ENCODE results near the gene NTNG1. TPM values are rescaled to one million over a fixed set of nuclear protein-coding genes. Genes with fewer than 3 reads are reported as not detected.

Gene NTNG1
- total and polyA plus RNA-seq, 2 of the 8 experiments (the other 6 are each of a cell fraction or from before 2014, with no cell fraction given): 1.2 to 4.1 TPM

DNA sequence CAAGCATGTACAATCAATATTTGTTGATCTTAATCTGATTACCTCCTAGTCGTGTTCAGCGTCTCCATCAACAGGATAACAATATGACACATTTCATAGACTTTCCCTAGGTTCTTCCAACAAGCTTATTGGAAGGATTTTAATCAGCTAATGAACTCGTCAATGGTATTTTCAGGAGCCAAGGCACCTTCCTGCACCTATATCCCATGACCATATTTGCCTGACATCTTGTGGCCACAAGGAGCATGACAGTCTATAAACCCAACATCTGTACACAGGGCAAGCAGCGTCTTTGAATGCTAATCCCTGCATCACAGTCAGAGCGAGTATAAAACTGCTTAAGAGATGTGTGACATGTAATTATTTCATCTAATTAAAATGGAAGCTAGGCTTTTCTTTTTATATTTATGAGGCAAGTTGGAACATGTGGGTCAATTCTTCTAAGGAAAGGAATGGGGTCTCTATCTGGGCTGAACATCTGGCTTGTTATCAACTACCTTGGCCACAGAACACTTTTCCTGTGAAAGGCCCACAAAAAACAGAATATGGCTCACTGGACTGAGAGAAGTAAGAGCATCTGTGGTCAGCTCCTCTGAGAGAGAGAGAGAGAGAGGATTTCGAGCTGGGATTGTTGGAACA is 388.8 kb downstream of the NTNG1 start:
- H3K79me1 ChIP-seq (ENCODE audit: low read depth, low read length): no peaks in the 10 kb centered on the region
- H3K9ac ChIP-seq (replicated peaks in 1 of 4; ENCODE audit: extremely low read depth in 1 of 4, low read depth in 3 of 4, low read length in 3 of 4): no peak overlapping the region
- H4K20me1 ChIP-seq (replicated peaks in 1 of 2; ENCODE audit: control insufficient read depth in 1 of 2, insufficient read depth in 2 of 2, low read length in 2 of 2): no peaks in the 10 kb centered on the region
- WGBS, 2 experiments (ENCODE audit: extremely low coverage in 1 of 2, insufficient coverage in 1 of 2, insufficient read length in 1 of 2, insufficient replicate concordance in 2 of 2, low coverage in 1 of 2, low lambda C conversion rate in 2 of 2, missing lambda C conversion rate in 1 of 2): 38% methylated on average over 6 of the region's 6 CpGs; no CpG with 5 or more reads in 1 of the 2 experiments
- no peak overlapping the region for H2BK15ac ChIP-seq (ENCODE audit: low read length)
- no peak overlapping the region for H3K4ac ChIP-seq (replicated peaks; ENCODE audit: insufficient read length, low read depth, low read length)
- no peak overlapping the region for H2BK20ac ChIP-seq (ENCODE audit: low read length)
- no peak overlapping the region for H3K14ac ChIP-seq (ENCODE audit: insufficient read length)
- H3K27ac ChIP-seq (ENCODE audit: low read depth, low read length): no peak overlapping the region
- no peak overlapping the region for H4K8ac ChIP-seq (ENCODE audit: extremely low read depth, insufficient read depth, low read length)
- H3K18ac ChIP-seq (ENCODE audit: extremely low read depth, low read length): no peak overlapping the region
- H4K5ac ChIP-seq (ENCODE audit: insufficient read length, low read depth, low read length): no peak overlapping the region
- no peaks in the 10 kb centered on the region for H3K27me3 ChIP-seq (replicated peaks in 1 of 4; ENCODE audit: control insufficient read depth in 3 of 4, extremely low read depth in 1 of 4, insufficient read depth in 3 of 4, low read length in 3 of 4)
- FAIRE-seq: peak; percentile 50
- H2BK120ac ChIP-seq (replicated peaks; ENCODE audit: low read depth, low read length): no peak overlapping the region
- no peak overlapping the region for H4K91ac ChIP-seq (replicated peaks; ENCODE audit: insufficient read length, low read length)
- H3K4me2 ChIP-seq (ENCODE audit: insufficient read depth in 1 of 2, low read depth in 2 of 2, low read length in 2 of 2): no peak overlapping the region
- H3K4me3 ChIP-seq (ENCODE audit: extremely low read depth in 1 of 4, insufficient read depth in 2 of 4, low read depth in 3 of 4, low read length in 4 of 4): no peak overlapping the region
- H3K23ac ChIP-seq (ENCODE audit: insufficient read length): no peak overlapping the region
- H3K9me3 ChIP-seq (ENCODE audit: insufficient read depth in 2 of 2, low read depth in 1 of 2, low read length in 1 of 2): no peaks in the 10 kb centered on the region
- H3K36me3 ChIP-seq (ENCODE audit: control insufficient read depth in 2 of 4, insufficient read depth in 4 of 4, low read length in 3 of 4): no peaks in the 10 kb centered on the region
- no peaks in the 10 kb centered on the region for H3K23me2 ChIP-seq (ENCODE audit: low read depth, low read length)
- TF ChIP-seq RAD21 (IDR thresholded peaks at IDR 0.05 in 1 of 2, conservative IDR thresholded peaks at IDR 0.05 in 1 of 2; ENCODE audit: low read depth in 2 of 2, low read length in 2 of 2): peak; percentile 94
- TF ChIP-seq, protein P1, sequence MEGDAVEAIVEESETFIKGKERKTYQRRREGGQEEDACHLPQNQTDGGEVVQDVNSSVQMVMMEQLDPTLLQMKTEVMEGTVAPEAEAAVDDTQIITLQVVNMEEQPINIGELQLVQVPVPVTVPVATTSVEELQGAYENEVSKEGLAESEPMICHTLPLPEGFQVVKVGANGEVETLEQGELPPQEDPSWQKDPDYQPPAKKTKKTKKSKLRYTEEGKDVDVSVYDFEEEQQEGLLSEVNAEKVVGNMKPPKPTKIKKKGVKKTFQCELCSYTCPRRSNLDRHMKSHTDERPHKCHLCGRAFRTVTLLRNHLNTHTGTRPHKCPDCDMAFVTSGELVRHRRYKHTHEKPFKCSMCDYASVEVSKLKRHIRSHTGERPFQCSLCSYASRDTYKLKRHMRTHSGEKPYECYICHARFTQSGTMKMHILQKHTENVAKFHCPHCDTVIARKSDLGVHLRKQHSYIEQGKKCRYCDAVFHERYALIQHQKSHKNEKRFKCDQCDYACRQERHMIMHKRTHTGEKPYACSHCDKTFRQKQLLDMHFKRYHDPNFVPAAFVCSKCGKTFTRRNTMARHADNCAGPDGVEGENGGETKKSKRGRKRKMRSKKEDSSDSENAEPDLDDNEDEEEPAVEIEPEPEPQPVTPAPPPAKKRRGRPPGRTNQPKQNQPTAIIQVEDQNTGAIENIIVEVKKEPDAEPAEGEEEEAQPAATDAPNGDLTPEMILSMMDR (IDR thresholded peaks at IDR 0.05; ENCODE audit: control extremely low read depth in 1 of 3, insufficient read depth in 1 of 3, low read depth in 1 of 3, low read length in 3 of 3): peak; percentile 43 to 89 (median 84)
- TF ChIP-seq CBX8 (IDR thresholded peaks at IDR 0.05; ENCODE audit: borderline replicate concordance, low read depth, low read length): no peak
- 0 out of 2 replicates have a peak, but pooled peaks have one; percentile 4 for TF ChIP-seq TEAD4 (IDR thresholded peaks at IDR 0.05; ENCODE audit: low read depth, low read length)
- TF ChIP-seq SP2 (IDR thresholded peaks at IDR 0.05; ENCODE audit: low read length): no peak
- no peak overlapping the region for H2AFZ ChIP-seq (ENCODE audit: low read length)
- H3K56ac ChIP-seq (replicated peaks; ENCODE audit: insufficient read length, low read depth, low read length): no peak overlapping the region
- CTCF ChIA-PET (ENCODE audit: partially characterized antibody): interaction anchor here (0.6 to 7.8 kb wide), 73 partner anchors 9 to 624 kb away, joined by 3 to 69 read pairs (median 4); no protein-coding TSS in a partner anchor
- no peaks in the 10 kb centered on the region for H3K79me2 ChIP-seq (ENCODE audit: control insufficient read depth in 1 of 2, insufficient read depth in 2 of 2, low read length in 2 of 2)
- H2BK12ac ChIP-seq (ENCODE audit: low read depth, low read length): no peak overlapping the region
- POLR2A ChIA-PET (ENCODE audit: partially characterized antibody): no interaction called here
- H2AK5ac ChIP-seq (ENCODE audit: low read depth, low read length): no peak overlapping the region
- no peak for DNase-seq (ENCODE audit: low read depth in 1 of 2, low spot score in 2 of 2)
- H3K4me1 ChIP-seq (replicated peaks in 1 of 4; ENCODE audit: control insufficient read depth in 3 of 4, insufficient read depth in 4 of 4, low read length in 3 of 4): peaks cover 0 to 3% (median under 1%) of the 10 kb centered on the region in 4 experiments; a peak in 2 of 7 replicates
- H2BK5ac ChIP-seq (ENCODE audit: low read depth, low read length): no peak overlapping the region
